Measurements from ENCODE around the gene PTPRM.

PTPRM gene

GRCh38 chr18:8307960-8308359, 740.8 kb downstream of the PTPRM start:
- no peak for DNase-seq

- no peak for DNase-seq
Observed at GRCh38 chr18:8313043-8313442, 745.9 kb downstream of the PTPRM start.

- no peak for DNase-seq
Observed at GRCh38 chr18:8314124-8314523, 747.0 kb downstream of the PTPRM start.

GRCh38 chr18:8319798-8320489, 752.8 kb downstream of the PTPRM start:
- DNase-seq, result no peak

GRCh38 chr18:8322486-8322885, 755.4 kb downstream of the PTPRM start:
- DNase-seq, result no peak

- DNase-seq, result no peak
Observed at GRCh38 chr18:8324343-8325065, 757.4 kb downstream of the PTPRM start.

- no peak for DNase-seq
Observed at GRCh38 chr18:8326763-8327394, 759.8 kb downstream of the PTPRM start.

- DNase-seq, result no peak
Observed at GRCh38 chr18:8328126-8328525, 761.0 kb downstream of the PTPRM start.

- DNase-seq, result no peak
Observed at GRCh38 chr18:8329186-8329771, 762.2 kb downstream of the PTPRM start.

- no peak for DNase-seq
Observed at GRCh38 chr18:8330575-8330974, 763.5 kb downstream of the PTPRM start.

GRCh38 chr18:8332286-8332685, 765.2 kb downstream of the PTPRM start:
- no peak for DNase-seq

GRCh38 chr18:8333961-8334360, 766.8 kb downstream of the PTPRM start:
- DNase-seq, result no peak

- DNase-seq, result no peak
Observed at GRCh38 chr18:8337211-8337610, 770.1 kb downstream of the PTPRM start.

GRCh38 chr18:8339210-8339609, 772.1 kb downstream of the PTPRM start:
- no peak for DNase-seq

- DNase-seq, result no peak
Observed at GRCh38 chr18:8339952-8340351, 772.8 kb downstream of the PTPRM start.

GRCh38 chr18:8341481-8342230, 774.5 kb downstream of the PTPRM start:
- DNase-seq, result no peak

- DNase-seq, result no peak
Observed at GRCh38 chr18:8348051-8348720, 781.1 kb downstream of the PTPRM start.

- DNase-seq, result no peak
Observed at GRCh38 chr18:8349608-8350323, 782.6 kb downstream of the PTPRM start.

- no peak for DNase-seq
Observed at GRCh38 chr18:8350628-8351027, 783.5 kb downstream of the PTPRM start.

- DNase-seq, result no peak
Observed at GRCh38 chr18:8351161-8351560, 784.0 kb downstream of the PTPRM start.

GRCh38 chr18:8354304-8354703, 787.2 kb downstream of the PTPRM start:
- no peak for DNase-seq

GRCh38 chr18:8356001-8356400, 788.9 kb downstream of the PTPRM start:
- no peak for DNase-seq
